Heart left ventricle (tissue), 13 donors: ENCODE data around the gene KREMEN2.

Experiments
- POLR2A ChIP-seq, 2 donors: fragments of 450-650 bp; IDR thresholded peaks; one replicate each; pipeline ENCODE4 v1.6.1; 2017; ENCODE audit warnings: antibody characterized with exemption in 2 of 2, mild to moderate bottlenecking in 2 of 2, moderate library complexity in 2 of 2
- TF ChIP-seq, protein P1 (sequence below), 12 donors: fragments of 200-600 bp; sonication (generic) in 4 of 12; IDR thresholded peaks; one replicate each; pipeline versions ENCODE4 v1.5.0 to v1.8.0; 2018 to 2022; ENCODE audit warnings: antibody characterized with exemption in 12 of 12, mild to moderate bottlenecking in 5 of 12
- donor health status: ischemic (EF 13 %, LVEDD 7.1; RV severe dilation, severe dysfunction).
- donor health status: DM: no; HTN: yes; CAD: no.
- donor health status: DM: no; HTN: no; CAD: no.
- donor health status: ischemic (EF 25% LVEDD 6.9; RV normal size, moderate dysfunction).
- donor health status: ischemic (EF 25% LVEDD 5.7; RV mildly dilated, moderate dysfunction).
- donor health status: ischemic (EF 35%, LVEDD 5.7; RV mildly dilated, moderate dysfunction).
- donor health status: nonischemic (EF 11% LVEDD 7.7; RV severe dilation, severe dysfunction).
- donor health status: DM: yes; HTN: yes; CAD: no.
- donor health status: PGD.
- donor health status: ischemic (EF 29% LVEDD 5.4; RV normal size, mild dysfunction).
- donor health status: nonischemic (EF 23%, LVEDD 6.1; RV moderate dilation, normal function).

DNA sequence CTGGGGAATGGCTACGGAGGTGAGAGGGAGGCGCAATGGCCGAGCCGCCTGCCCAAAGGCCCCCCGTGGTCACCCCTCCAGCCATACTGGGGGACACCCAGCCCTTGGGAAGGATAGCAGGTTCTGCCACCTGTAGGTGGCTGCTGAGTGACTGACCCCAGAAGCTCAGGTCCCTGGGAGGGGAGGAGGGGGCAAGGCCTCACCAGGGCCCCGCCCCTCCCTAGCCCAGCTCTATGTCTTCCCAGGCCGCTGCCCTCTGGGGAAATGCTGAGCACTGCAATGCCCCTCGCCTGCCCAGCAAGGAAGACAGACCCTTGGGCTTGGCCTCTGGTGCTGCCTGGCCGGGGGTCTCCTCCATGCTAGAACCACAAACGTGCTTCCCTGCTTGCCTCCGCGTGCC lies 37.2 kb downstream of the KREMEN2 start:
- TF ChIP-seq, protein P1, sequence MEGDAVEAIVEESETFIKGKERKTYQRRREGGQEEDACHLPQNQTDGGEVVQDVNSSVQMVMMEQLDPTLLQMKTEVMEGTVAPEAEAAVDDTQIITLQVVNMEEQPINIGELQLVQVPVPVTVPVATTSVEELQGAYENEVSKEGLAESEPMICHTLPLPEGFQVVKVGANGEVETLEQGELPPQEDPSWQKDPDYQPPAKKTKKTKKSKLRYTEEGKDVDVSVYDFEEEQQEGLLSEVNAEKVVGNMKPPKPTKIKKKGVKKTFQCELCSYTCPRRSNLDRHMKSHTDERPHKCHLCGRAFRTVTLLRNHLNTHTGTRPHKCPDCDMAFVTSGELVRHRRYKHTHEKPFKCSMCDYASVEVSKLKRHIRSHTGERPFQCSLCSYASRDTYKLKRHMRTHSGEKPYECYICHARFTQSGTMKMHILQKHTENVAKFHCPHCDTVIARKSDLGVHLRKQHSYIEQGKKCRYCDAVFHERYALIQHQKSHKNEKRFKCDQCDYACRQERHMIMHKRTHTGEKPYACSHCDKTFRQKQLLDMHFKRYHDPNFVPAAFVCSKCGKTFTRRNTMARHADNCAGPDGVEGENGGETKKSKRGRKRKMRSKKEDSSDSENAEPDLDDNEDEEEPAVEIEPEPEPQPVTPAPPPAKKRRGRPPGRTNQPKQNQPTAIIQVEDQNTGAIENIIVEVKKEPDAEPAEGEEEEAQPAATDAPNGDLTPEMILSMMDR (IDR thresholded peaks at IDR 0.05): no peak
- TF ChIP-seq POLR2A (IDR thresholded peaks at IDR 0.05): no peak
